ENCODE results near the gene ZNF841. TPM values are rescaled to one million over a fixed set of nuclear protein-coding genes. Genes with fewer than 3 reads are reported as not detected.

Gene ZNF841
- total and polyA plus RNA-seq, 2 of the 13 experiments (the other 11 are each of a cell fraction or from before 2014, with no cell fraction given) = 6.2 to 14.2 TPM

DNA sequence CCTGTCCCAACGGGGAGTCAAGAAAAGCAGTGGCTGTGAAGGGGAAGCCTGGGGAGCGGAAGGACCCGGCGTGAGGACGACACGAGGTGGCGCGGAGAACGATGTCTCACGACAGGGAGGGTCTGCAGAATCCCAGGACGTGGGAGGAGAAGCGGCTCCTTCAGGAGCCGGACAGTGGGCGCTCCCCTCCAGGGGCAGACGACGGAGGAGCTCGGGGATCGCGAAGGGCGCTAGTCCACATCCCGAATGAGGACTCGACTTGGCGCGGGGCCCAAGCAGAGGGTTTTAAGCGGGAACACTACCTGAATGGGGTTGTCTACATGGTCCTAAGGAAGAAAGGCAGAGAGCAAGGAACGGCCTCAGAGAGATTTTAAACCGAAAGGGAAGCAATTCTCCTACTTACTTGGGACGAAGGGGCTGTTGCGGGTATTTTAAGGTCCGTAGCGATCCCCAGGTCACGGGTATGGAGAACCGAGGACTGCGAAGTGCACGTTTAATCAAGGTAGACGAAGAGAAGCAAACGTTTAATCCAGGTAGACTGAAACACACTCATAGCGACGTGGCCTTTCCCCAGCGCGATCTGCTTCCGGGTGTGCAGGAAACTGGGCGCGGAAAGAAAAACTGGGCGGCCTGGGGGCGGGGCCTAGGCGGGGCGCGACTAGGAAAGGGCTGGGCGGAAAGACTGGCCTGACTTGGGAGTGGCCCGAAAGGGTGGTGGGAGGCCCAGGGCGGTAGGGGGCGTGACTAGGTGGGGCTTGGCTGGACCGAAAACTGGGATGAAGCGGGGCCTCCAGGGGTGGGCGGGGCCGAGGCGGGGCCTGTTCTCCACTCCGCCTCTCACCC is at the start of gene ZNF841 (continued):
- TF ChIP-seq KDM5B (CRISPR knock-in tag; IDR thresholded peaks at IDR 0.05; ENCODE audit: borderline replicate concordance) (0 out of 2 replicates have a peak, but pooled peaks have one; percentile 19), TGIF2 (CRISPR knock-in tag; IDR thresholded peaks at IDR 0.05) (no peak), HHEX (CRISPR knock-in tag; IDR thresholded peaks at IDR 0.05) (no peak), HNRNPH1 (optimal IDR thresholded peaks at IDR 0.05; ENCODE audit: low read depth, low read length) (no peak), YEATS4 (CRISPR knock-in tag; IDR thresholded peaks at IDR 0.05; ENCODE audit: borderline replicate concordance) (peak; percentile 68), CHD4 (IDR thresholded peaks at IDR 0.05; ENCODE audit: borderline replicate concordance, low read length) (no peak), RBM22 (optimal IDR thresholded peaks at IDR 0.05; ENCODE audit: low read length) (no peak), GATA4 (IDR thresholded peaks at IDR 0.05; ENCODE audit: borderline replicate concordance, low read depth) (peak; percentile 48; the same call in 1 of the 2 replicates), TBX2 (CRISPR knock-in tag; IDR thresholded peaks at IDR 0.05; ENCODE audit: borderline replicate concordance) (no peak), ZBTB21 (CRISPR knock-in tag; IDR thresholded peaks at IDR 0.05) (no peak), ZFP90 (CRISPR knock-in tag; IDR thresholded peaks at IDR 0.05; ENCODE audit: borderline replicate concordance) (peak; percentile 82; the same call in 1 of the 2 replicates), MIER3 (CRISPR knock-in tag; IDR thresholded peaks at IDR 0.05; ENCODE audit: borderline replicate concordance) (peak; percentile 43), ZNF263 (CRISPR knock-in tag; IDR thresholded peaks at IDR 0.05) (peak; percentile 48; the same call in 1 of the 2 replicates)
- TF ChIP-seq, protein P1, sequence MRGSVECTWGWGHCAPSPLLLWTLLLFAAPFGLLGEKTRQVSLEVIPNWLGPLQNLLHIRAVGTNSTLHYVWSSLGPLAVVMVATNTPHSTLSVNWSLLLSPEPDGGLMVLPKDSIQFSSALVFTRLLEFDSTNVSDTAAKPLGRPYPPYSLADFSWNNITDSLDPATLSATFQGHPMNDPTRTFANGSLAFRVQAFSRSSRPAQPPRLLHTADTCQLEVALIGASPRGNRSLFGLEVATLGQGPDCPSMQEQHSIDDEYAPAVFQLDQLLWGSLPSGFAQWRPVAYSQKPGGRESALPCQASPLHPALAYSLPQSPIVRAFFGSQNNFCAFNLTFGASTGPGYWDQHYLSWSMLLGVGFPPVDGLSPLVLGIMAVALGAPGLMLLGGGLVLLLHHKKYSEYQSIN (CRISPR knock-in tag; IDR thresholded peaks at IDR 0.05; ENCODE audit: borderline replicate concordance) = no peak
- TF ChIP-seq, protein P2, sequence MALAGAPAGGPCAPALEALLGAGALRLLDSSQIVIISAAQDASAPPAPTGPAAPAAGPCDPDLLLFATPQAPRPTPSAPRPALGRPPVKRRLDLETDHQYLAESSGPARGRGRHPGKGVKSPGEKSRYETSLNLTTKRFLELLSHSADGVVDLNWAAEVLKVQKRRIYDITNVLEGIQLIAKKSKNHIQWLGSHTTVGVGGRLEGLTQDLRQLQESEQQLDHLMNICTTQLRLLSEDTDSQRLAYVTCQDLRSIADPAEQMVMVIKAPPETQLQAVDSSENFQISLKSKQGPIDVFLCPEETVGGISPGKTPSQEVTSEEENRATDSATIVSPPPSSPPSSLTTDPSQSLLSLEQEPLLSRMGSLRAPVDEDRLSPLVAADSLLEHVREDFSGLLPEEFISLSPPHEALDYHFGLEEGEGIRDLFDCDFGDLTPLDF (CRISPR knock-in tag; IDR thresholded peaks at IDR 0.05) = peak; percentile 68
- TF ChIP-seq, protein P3, sequence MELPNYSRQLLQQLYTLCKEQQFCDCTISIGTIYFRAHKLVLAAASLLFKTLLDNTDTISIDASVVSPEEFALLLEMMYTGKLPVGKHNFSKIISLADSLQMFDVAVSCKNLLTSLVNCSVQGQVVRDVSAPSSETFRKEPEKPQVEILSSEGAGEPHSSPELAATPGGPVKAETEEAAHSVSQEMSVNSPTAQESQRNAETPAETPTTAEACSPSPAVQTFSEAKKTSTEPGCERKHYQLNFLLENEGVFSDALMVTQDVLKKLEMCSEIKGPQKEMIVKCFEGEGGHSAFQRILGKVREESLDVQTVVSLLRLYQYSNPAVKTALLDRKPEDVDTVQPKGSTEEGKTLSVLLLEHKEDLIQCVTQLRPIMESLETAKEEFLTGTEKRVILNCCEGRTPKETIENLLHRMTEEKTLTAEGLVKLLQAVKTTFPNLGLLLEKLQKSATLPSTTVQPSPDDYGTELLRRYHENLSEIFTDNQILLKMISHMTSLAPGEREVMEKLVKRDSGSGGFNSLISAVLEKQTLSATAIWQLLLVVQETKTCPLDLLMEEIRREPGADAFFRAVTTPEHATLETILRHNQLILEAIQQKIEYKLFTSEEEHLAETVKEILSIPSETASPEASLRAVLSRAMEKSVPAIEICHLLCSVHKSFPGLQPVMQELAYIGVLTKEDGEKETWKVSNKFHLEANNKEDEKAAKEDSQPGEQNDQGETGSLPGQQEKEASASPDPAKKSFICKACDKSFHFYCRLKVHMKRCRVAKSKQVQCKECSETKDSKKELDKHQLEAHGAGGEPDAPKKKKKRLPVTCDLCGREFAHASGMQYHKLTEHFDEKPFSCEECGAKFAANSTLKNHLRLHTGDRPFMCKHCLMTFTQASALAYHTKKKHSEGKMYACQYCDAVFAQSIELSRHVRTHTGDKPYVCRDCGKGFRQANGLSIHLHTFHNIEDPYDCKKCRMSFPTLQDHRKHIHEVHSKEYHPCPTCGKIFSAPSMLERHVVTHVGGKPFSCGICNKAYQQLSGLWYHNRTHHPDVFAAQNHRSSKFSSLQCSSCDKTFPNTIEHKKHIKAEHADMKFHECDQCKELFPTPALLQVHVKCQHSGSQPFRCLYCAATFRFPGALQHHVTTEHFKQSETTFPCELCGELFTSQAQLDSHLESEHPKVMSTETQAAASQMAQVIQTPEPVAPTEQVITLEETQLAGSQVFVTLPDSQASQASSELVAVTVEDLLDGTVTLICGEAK (IDR thresholded peaks at IDR 0.05) = no peak
- TF ChIP-seq, protein P3 (CRISPR knock-in tag; IDR thresholded peaks at IDR 0.05) = no peak; the same call in 1 of the 2 replicates

All from HepG2 (cell line).